NT2/D1 (cell line): ENCODE data around the gene TRPV5.

Source experiments
- DNase-seq: peaks from one replicate; pipeline ENCODE4 v3.0.0-alpha.2; 2011; ENCODE audit warnings: low read depth, low spot score
- H3K27me3 ChIP-seq: 2 replicates; pipeline ENCODE4 v1.6.0; 2011; ENCODE audit warnings: mild to moderate bottlenecking; ENCODE audit not compliant: insufficient read length, insufficient read depth
- H3K36me3 ChIP-seq: 2 replicates; pipeline ENCODE4 v1.6.1; 2011; ENCODE audit warnings: mild to moderate bottlenecking, low read length, mixed read lengths; ENCODE audit not compliant: insufficient read depth, insufficient read length
- H3K4me1 ChIP-seq: 2 replicates; pipeline ENCODE4 v1.5.1; 2011; ENCODE audit not compliant: insufficient read depth, insufficient read length
- H3K4me3 ChIP-seq: 2 replicates; pipeline ENCODE4 v1.5.1; 2011; ENCODE audit warnings: low read depth; ENCODE audit not compliant: insufficient read length
- H3K9ac ChIP-seq: 2 replicates; pipeline ENCODE4 v1.6.0; 2011; ENCODE audit warnings: low read depth; ENCODE audit not compliant: insufficient read length
- H3K9me3 ChIP-seq: 2 replicates; pipeline ENCODE4 v1.5.1; 2011; ENCODE audit warnings: mild to moderate bottlenecking, low read length; ENCODE audit not compliant: insufficient read depth
- SUZ12 ChIP-seq: IDR thresholded peaks from 2 replicates; pipeline ENCODE4 v1.6.1; 2011; ENCODE audit not compliant: insufficient read length, insufficient read depth; ENCODE audit errors: extremely low read depth
- YY1 ChIP-seq: IDR thresholded peaks from 2 replicates; pipeline ENCODE4 v1.6.1; 2011; ENCODE audit not compliant: insufficient read length, insufficient read depth
- ZNF274 ChIP-seq: IDR thresholded peaks from 2 replicates; pipeline ENCODE4 v1.6.1; 2011; ENCODE audit warnings: mild to moderate bottlenecking, low read depth, low read length

TRPV5 gene

DNA sequence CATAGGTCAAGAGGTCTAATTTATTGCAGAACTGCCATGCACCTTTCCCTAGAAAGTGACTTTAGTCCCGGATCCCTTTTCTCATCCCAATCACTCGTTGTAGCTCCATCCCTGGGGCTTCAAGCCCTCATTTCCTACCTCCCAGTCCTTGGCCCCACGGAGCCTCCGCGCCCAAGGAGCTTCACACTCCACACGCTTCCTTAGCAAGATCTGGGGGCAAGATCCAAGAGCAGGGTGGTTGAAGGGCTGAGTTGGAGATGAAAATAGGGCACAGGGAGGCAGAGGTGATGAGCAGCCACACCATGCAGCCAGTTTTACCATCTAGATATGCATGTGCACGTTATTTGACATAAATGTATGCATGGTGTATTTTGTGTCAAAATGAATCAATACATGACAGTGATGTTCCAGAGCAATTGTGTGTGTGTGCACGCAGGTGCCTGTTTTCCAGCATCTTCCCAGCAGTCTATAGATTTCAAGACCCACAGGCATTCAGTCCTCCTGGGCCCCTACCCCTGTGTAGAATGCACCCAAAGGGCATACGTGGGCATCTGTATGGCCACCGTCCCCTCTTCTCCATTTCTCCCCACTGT, 42.0 kb downstream of the TRPV5 start:
- no peaks in the 10 kb centered on the region for H3K9me3 ChIP-seq
- H3K4me1 ChIP-seq = no peaks in the 10 kb centered on the region
- H3K36me3 ChIP-seq = no peaks in the 10 kb centered on the region
- TF ChIP-seq ZNF274 (no peak), SUZ12 (no peak), YY1 (no peak)
- H3K9ac ChIP-seq = no peak overlapping the region
- no peak for DNase-seq
- no peak overlapping the region for H3K4me3 ChIP-seq
- H3K27me3 ChIP-seq = no peaks in the 10 kb centered on the region

DNA sequence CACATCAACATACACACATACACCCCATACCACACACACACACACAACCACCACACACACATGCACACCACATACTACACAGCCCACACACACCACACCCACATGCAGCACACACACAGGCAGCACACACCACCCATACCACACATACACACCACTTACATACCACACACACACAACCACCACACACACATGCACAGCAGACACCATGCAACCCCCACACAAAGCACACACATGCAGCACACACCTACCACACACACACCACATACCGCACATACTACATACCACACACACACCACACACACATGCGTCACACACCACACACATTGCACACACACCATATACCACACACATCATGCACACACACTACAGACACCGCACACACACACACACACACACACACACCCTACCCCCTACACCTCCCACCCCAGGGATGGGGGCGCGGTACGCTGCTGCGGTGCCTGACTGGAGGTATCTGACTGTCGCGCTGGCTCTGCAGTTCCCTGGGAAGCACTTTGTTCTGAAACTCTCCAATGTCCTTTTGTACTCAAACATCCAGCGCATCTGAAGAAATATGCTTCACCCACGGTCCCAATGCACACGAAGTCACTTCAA, 42.6 kb downstream of the TRPV5 start:
- TF ChIP-seq SUZ12 (no peak), ZNF274 (no peak), YY1 (no peak)
- H3K4me3 ChIP-seq = no peak overlapping the region
- no peaks in the 10 kb centered on the region for H3K27me3 ChIP-seq
- DNase-seq = no peak
- no peaks in the 10 kb centered on the region for H3K36me3 ChIP-seq
- no peaks in the 10 kb centered on the region for H3K4me1 ChIP-seq
- no peak overlapping the region for H3K9ac ChIP-seq
- no peaks in the 10 kb centered on the region for H3K9me3 ChIP-seq

DNA sequence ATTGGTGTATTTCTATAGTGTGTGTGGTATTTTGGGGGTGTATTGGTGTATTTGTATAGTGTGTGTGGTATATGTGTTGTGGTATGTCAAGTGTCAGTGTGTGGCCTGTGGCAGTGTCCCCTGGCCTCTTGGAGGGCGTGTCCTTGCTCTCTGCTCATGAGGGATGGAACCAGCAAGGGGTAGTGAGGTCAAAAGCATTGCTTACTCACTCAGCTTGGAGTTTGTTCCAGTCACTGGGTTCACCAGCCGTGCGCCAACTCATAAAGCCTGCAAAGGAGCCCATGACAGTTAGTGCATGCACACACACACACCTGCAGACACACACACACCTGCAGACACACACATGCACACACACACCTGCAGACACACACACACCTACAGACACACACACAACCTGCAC, 43.7 kb downstream of the TRPV5 start:
- no peak for DNase-seq
- Histone ChIP-seq H3K9me3 (no peaks in the 10 kb centered on the region), H3K36me3 (no peaks in the 10 kb centered on the region), H3K27me3 (no peaks in the 10 kb centered on the region), H3K4me3 (no peak overlapping the region), H3K4me1 (no peaks in the 10 kb centered on the region), H3K9ac (no peak overlapping the region)
- TF ChIP-seq YY1 (no peak), SUZ12 (no peak), ZNF274 (no peak)

GRCh38 chr7:142887282-142888015, 46.1 kb downstream of the TRPV5 start:
- TF ChIP-seq YY1 (no peak), ZNF274 (no peak), SUZ12 (no peak)
- Histone ChIP-seq H3K4me3 (no peak overlapping the region), H3K4me1 (no peaks in the 10 kb centered on the region), H3K9ac (no peak overlapping the region), H3K27me3 (no peaks in the 10 kb centered on the region), H3K36me3 (no peaks in the 10 kb centered on the region), H3K9me3 (no peaks in the 10 kb centered on the region)
- DNase-seq = no peak

GRCh38 chr7:142886866-142887265, 46.7 kb downstream of the TRPV5 start:
- H3K36me3 ChIP-seq = no peaks in the 10 kb centered on the region
- H3K9ac ChIP-seq = no peak overlapping the region
- no peaks in the 10 kb centered on the region for H3K27me3 ChIP-seq
- no peaks in the 10 kb centered on the region for H3K4me1 ChIP-seq
- H3K9me3 ChIP-seq = no peaks in the 10 kb centered on the region
- no peak overlapping the region for H3K4me3 ChIP-seq
- no peak for DNase-seq
- TF ChIP-seq YY1 = no peak
- no peak for TF ChIP-seq ZNF274
- no peak for TF ChIP-seq SUZ12

GRCh38 chr7:142885311-142886230, 48.0 kb downstream of the TRPV5 start, which contains the start of gene TRPV6:
TSS of gene TRPV6 (minus strand) at chr7:142885745.
- peak; percentile 20 for DNase-seq
- no peaks in the 10 kb centered on the region for H3K36me3 ChIP-seq
- no peak within 1 kb of the TSS for H3K4me3 ChIP-seq
- no peaks in the 10 kb centered on the region for H3K9me3 ChIP-seq
- H3K9ac ChIP-seq = peak within 1 kb of the TSS; percentile 21
- TF ChIP-seq SUZ12 (no peak), ZNF274 (no peak), YY1 (no peak)
- H3K27me3 ChIP-seq = no peaks in the 10 kb centered on the region
- H3K4me1 ChIP-seq = no peaks in the 10 kb centered on the region

DNA sequence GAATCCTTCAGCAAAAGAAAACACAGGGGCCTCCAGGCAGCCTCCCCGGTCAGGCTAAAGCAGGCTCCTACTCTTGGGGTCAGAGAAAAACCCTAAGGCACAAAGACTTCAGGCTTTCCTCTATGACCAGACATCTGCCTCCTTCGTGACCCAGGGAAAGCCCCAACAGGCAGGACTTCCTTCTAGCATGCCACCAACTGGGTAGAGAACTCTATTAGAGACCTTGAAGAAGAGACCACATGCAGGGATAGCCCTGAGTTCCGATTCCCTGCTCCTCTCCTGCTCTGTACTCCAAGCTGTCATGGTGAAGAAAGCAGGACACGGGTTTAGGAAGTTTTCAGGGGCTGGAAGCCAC, 49.3 kb downstream of the TRPV5 start:
- H3K4me3 ChIP-seq = no peak overlapping the region
- H3K4me1 ChIP-seq = no peaks in the 10 kb centered on the region
- no peak overlapping the region for H3K9ac ChIP-seq
- no peaks in the 10 kb centered on the region for H3K9me3 ChIP-seq
- no peaks in the 10 kb centered on the region for H3K27me3 ChIP-seq
- DNase-seq = no peak
- H3K36me3 ChIP-seq = no peaks in the 10 kb centered on the region
- TF ChIP-seq SUZ12 = no peak
- no peak for TF ChIP-seq ZNF274
- no peak for TF ChIP-seq YY1
